NCI-H146 treated with DMSO at 0.1 percent for 48 hours (cell line): ENCODE measurements around the gene UBXN6.
A peak's percentile ranks its signal among the peaks of the same experiment; 100 is the strongest.

ENCODE experiments used
- DNase-seq: peaks from one replicate; lab custom pipeline; 2025; ENCODE audit not compliant: unreplicated experiment; lab: John Stamatoyannopoulos, UW

Gene UBXN6

GRCh38 chr19:4493929-4494690 is 36.5 kb upstream of the UBXN6 start:
- no peak for DNase-seq

- no peak for DNase-seq
Observed at GRCh38 chr19:4493104-4493928, 35.7 kb upstream of the UBXN6 start.

- DNase-seq: no peak
Observed at GRCh38 chr19:4492337-4493103, 34.9 kb upstream of the UBXN6 start.

- no peak for DNase-seq
Observed at GRCh38 chr19:4491446-4491845, 33.9 kb upstream of the UBXN6 start.

GRCh38 chr19:4488496-4488895 is 30.9 kb upstream of the UBXN6 start:
- DNase-seq: no peak

GRCh38 chr19:4487572-4487971 is 30.0 kb upstream of the UBXN6 start:
- no peak for DNase-seq

- no peak for DNase-seq
Observed at GRCh38 chr19:4483385-4483784, 25.8 kb upstream of the UBXN6 start.

- DNase-seq: no peak
Observed at GRCh38 chr19:4482721-4483364, 25.2 kb upstream of the UBXN6 start.

GRCh38 chr19:4477034-4477801 is 19.6 kb upstream of the UBXN6 start:
- no peak for DNase-seq

GRCh38 chr19:4474514-4475022 is 17.0 kb upstream of the UBXN6 start:
- DNase-seq: peak; percentile 54

GRCh38 chr19:4473763-4474513 is 16.3 kb upstream of the UBXN6 start:
- no peak for DNase-seq

- no peak for DNase-seq
Observed at GRCh38 chr19:4473011-4473762, 15.6 kb upstream of the UBXN6 start.

- DNase-seq: no peak
Observed at GRCh38 chr19:4472174-4472974, 14.8 kb upstream of the UBXN6 start, which contains the start of gene HDGFL2. Gene HDGFL2 (plus strand): TSS chr19:4472297. CDS start chr19:4472351, 54 bp downstream.

GRCh38 chr19:4471403-4472173 is 14.0 kb upstream of the UBXN6 start:
- DNase-seq: peak; percentile 100

- DNase-seq: no peak
Observed at GRCh38 chr19:4467835-4468234, 10.2 kb upstream of the UBXN6 start.

- no peak for DNase-seq
Observed at GRCh38 chr19:4464815-4465581, 7.4 kb upstream of the UBXN6 start.
